ENCODE results near the gene CYP1B1. TPM values are rescaled to one million over a fixed set of nuclear protein-coding genes. Genes with fewer than 3 reads are reported as not detected.

CYP1B1 gene
- polyA plus RNA-seq: 0.65 to 2.2 TPM (median 1.6 TPM) in 3 replicates
- polyA plus RNA-seq (2011; ENCODE audit: low read depth): 1.2 TPM
- 0.88 and 1.4 TPM in 2 replicates for polyA plus RNA-seq (2011; cell fraction: cytosol; rRNA removed)
- polyA plus RNA-seq (2011; cell fraction: nucleus; rRNA removed): 5.2 and 6.2 TPM in 2 replicates
- polyA plus RNA-seq (2012; ENCODE audit: low replicate concordance): 0.85 and 2.3 TPM in 2 replicates
- polyA minus RNA-seq: 3.5 to 6.0 TPM (median 5.8 TPM) in 3 replicates
- polyA minus RNA-seq (2011; cell fraction: cytosol; rRNA and poly(A)+ RNA removed): 2.5 TPM
- 11.6 TPM in 2 replicates for polyA minus RNA-seq (2011; cell fraction: nucleus; rRNA and poly(A)+ RNA removed)

DNA sequence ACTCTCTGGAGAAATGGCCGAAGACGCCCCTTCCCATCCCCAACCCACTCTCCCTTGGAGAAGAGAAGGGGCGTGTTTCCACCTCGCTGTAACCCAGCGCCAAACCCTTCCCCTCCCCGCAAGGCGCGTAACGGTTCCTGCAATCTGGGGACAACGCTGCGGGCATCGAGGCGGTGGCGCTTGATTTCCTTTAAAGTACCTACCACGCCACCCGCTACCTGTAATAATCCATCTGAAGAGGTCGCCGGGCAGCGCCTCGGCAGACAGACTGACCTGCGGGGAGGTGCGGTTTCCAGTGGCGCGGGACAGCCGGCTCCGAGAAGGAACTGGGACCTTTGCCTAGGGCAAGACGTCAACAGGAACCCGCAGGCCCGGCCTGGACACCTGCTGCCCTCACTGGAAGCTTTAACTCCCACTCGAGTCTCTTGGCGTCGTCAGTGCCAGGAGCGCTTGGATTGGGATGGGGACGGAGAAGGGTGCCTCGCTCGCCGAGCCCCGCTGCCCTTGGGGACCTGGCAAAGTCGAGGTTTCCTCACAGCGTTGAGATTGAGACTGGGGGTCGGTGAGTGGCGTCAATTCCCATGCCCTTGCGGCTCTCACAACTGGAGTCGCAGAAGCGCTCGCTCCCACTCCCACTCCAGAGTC, at the start of gene CYP1B1:
CYP1B1 (minus strand) TSS at position 645 of the 645 bp plus-strand sequence. CDS start 763 bp downstream, outside the sequence.
- no peaks in the 10 kb centered on the region for H3K79me2 ChIP-seq (ENCODE audit: control insufficient read depth, insufficient read depth, low read length)
- FAIRE-seq: no peak
- H3K4me1 ChIP-seq (ENCODE audit: control insufficient read depth, extremely low read depth, insufficient read depth, low read length): peaks cover 20% of the 10 kb centered on the region

DNA sequence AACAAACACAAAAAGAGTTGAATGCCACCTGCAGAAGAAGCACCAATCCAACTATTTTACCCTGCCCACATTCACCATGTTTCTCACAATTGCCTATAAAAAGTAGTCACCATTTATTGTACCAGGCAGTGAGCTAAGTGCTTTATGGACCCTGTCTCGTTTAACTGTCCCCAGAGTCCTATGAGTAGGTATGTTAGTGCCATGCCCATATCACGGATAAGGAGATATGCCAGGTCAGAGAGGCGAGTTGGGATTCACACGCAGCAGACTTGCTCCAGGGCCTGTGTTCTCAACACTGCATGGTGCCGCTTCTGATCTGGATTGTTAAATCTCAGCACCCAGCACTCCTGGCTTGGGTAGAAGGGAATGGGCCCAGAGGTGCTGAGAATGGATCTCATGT, 49.1 kb upstream of the CYP1B1 start:
- Histone ChIP-seq H3K79me2 (ENCODE audit: control insufficient read depth, insufficient read depth, low read length) (no peaks in the 10 kb centered on the region), H4K20me1 (ENCODE audit: control insufficient read depth, extremely low read depth, insufficient read depth, low read length) (no peaks in the 10 kb centered on the region), H2AFZ (ENCODE audit: control insufficient read depth, low read length) (no peak overlapping the region), H3K4me3 (ENCODE audit: control insufficient read depth in 2 of 3, extremely low read depth in 1 of 3, insufficient read depth in 2 of 3, low read depth in 1 of 3, low read length in 3 of 3) (no peak overlapping the region), H3K9me3 (ENCODE audit: control insufficient read depth, low read depth, low read length) (peaks cover 2% of the 10 kb centered on the region), H3K4me1 (ENCODE audit: control insufficient read depth, extremely low read depth, insufficient read depth, low read length) (peaks cover 10% of the 10 kb centered on the region), H3K27me3 (ENCODE audit: control insufficient read depth, extremely low read depth, insufficient read depth, low read length) (no peaks in the 10 kb centered on the region), H3K9ac (ENCODE audit: control insufficient read depth, extremely low read depth, insufficient read depth, low read length) (no peak overlapping the region), H3K4me2 (ENCODE audit: control insufficient read depth, extremely low read depth, insufficient read depth, low read depth, low read length) (no peak overlapping the region), H3K27ac (ENCODE audit: control insufficient read depth, insufficient read depth, low read length) (no peak overlapping the region), H3K9me1 (ENCODE audit: control insufficient read depth, extremely low read depth, insufficient read depth, low read length) (no peaks in the 10 kb centered on the region), H3K36me3 (ENCODE audit: control insufficient read depth in 2 of 2, extremely low read depth in 1 of 2, insufficient read depth in 2 of 2, low read length in 2 of 2) (no peaks in the 10 kb centered on the region)
- no peak for DNase-seq (ENCODE audit: low read depth, low spot score)
- TF ChIP-seq, protein P1, sequence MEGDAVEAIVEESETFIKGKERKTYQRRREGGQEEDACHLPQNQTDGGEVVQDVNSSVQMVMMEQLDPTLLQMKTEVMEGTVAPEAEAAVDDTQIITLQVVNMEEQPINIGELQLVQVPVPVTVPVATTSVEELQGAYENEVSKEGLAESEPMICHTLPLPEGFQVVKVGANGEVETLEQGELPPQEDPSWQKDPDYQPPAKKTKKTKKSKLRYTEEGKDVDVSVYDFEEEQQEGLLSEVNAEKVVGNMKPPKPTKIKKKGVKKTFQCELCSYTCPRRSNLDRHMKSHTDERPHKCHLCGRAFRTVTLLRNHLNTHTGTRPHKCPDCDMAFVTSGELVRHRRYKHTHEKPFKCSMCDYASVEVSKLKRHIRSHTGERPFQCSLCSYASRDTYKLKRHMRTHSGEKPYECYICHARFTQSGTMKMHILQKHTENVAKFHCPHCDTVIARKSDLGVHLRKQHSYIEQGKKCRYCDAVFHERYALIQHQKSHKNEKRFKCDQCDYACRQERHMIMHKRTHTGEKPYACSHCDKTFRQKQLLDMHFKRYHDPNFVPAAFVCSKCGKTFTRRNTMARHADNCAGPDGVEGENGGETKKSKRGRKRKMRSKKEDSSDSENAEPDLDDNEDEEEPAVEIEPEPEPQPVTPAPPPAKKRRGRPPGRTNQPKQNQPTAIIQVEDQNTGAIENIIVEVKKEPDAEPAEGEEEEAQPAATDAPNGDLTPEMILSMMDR (optimal IDR thresholded peaks at IDR 0.05 in 1 of 3, IDR thresholded peaks at IDR 0.05 in 1 of 3, conservative IDR thresholded peaks at IDR 0.05 in 1 of 3; ENCODE audit: extremely low read depth in 1 of 3, insufficient read depth in 2 of 3, low read length in 3 of 3): no peak
- TF ChIP-seq EZH2 (IDR thresholded peaks at IDR 0.05; ENCODE audit: low read length): no peak
- FAIRE-seq: no peak
- dilution Hi-C loops (cut with MboI; ENCODE audit: extremely low pct_ligation_motif_present, low sequenced_read_pairs): no loop called here

More for the DNA sequence above, at the start of gene CYP1B1:
- no peaks in the 10 kb centered on the region for H3K9me1 ChIP-seq (ENCODE audit: control insufficient read depth, extremely low read depth, insufficient read depth, low read length)
- H3K36me3 ChIP-seq (ENCODE audit: control insufficient read depth in 2 of 2, extremely low read depth in 1 of 2, insufficient read depth in 2 of 2, low read length in 2 of 2): no peaks in the 10 kb centered on the region
- H2AFZ ChIP-seq (ENCODE audit: control insufficient read depth, low read length): peak within 1 kb of the TSS; percentile 65
- H4K20me1 ChIP-seq (ENCODE audit: control insufficient read depth, extremely low read depth, insufficient read depth, low read length): no peaks in the 10 kb centered on the region
- peak; percentile 68 for TF ChIP-seq EZH2 (IDR thresholded peaks at IDR 0.05; ENCODE audit: low read length)
- TF ChIP-seq, protein P1 (optimal IDR thresholded peaks at IDR 0.05 in 1 of 3, IDR thresholded peaks at IDR 0.05 in 1 of 3, conservative IDR thresholded peaks at IDR 0.05 in 1 of 3; ENCODE audit: extremely low read depth in 1 of 3, insufficient read depth in 2 of 3, low read length in 3 of 3): no peak
- dilution Hi-C loops (cut with MboI; ENCODE audit: extremely low pct_ligation_motif_present, low sequenced_read_pairs): no loop called here
- DNase-seq (ENCODE audit: low read depth, low spot score): no peak
- peak within 1 kb of the TSS; percentile 74 for H3K9ac ChIP-seq (ENCODE audit: control insufficient read depth, extremely low read depth, insufficient read depth, low read length)
- H3K27me3 ChIP-seq (ENCODE audit: control insufficient read depth, extremely low read depth, insufficient read depth, low read length): peaks cover 33% of the 10 kb centered on the region
- H3K9me3 ChIP-seq (ENCODE audit: control insufficient read depth, low read depth, low read length): peaks cover 3% of the 10 kb centered on the region
- H3K27ac ChIP-seq (ENCODE audit: control insufficient read depth, insufficient read depth, low read length): peak within 1 kb of the TSS; percentile 26
- H3K4me3 ChIP-seq (ENCODE audit: control insufficient read depth in 2 of 3, extremely low read depth in 1 of 3, insufficient read depth in 2 of 3, low read depth in 1 of 3, low read length in 3 of 3): peak within 1 kb of the TSS; percentile 42 to 76 (median 72)
- H3K4me2 ChIP-seq (ENCODE audit: control insufficient read depth, extremely low read depth, insufficient read depth, low read depth, low read length): peak within 1 kb of the TSS; percentile 89
